K562 (cell line): ENCODE measurements around the gene CAV1. TPM values are rescaled to one million over a fixed set of nuclear protein-coding genes. Genes with fewer than 3 reads are reported as not detected.
A peak's percentile ranks its signal among the peaks of the same experiment; 100 is the strongest.

Experiments
- CBFA2T2 ChIP-seq: fragments of 450-650 bp; conservative IDR thresholded peaks from 2 replicates; pipeline ENCODE4 v1.6.1; 2017; ENCODE audit warnings: mild to moderate bottlenecking
- CBFA2T3 ChIP-seq: fragments of 450-650 bp; IDR thresholded peaks from 2 replicates; pipeline ENCODE4 v1.6.1; 2017
- CCNT2 ChIP-seq: IDR thresholded peaks from 2 replicates; pipeline ENCODE4 v1.6.1; 2011; ENCODE audit warnings: borderline replicate concordance, low read depth, mild to moderate bottlenecking, moderate library complexity, mixed read lengths, low read length; ENCODE audit not compliant: insufficient read length; ENCODE audit errors: extremely low read depth
- CEBPB ChIP-seq: fragments of 450-650 bp; IDR thresholded peaks from 2 replicates; pipeline ENCODE4 v1.6.1; 2016; ENCODE audit warnings: missing genetic modification characterization, missing compliant biosample characterization
- FOSL1 ChIP-seq: fragments of 200-800 bp; sonication (Bioruptor generic); conservative IDR thresholded peaks from 2 replicates; pipeline ENCODE4 v1.6.1; 2016; ENCODE audit warnings: missing genetic modification characterization, missing compliant biosample characterization
- FOXA3 ChIP-seq, 2 experiments: fragments of 450-650 bp in 1 of 2; sonication (generic) in 1 of 2; formaldehyde crosslinking; IDR thresholded peaks in 1 of 2; conservative IDR thresholded peaks in 1 of 2; 2 replicates each; pipeline versions ENCODE4 v1.4.0 to v1.8.0; 2020 to 2022; ENCODE audit warnings: mild to moderate bottlenecking in 2 of 2, missing genetic modification reagents in 1 of 2
- HNRNPK ChIP-seq: fragments of 200-400 bp; formaldehyde crosslinking; IDR thresholded peaks from one replicate; pipeline ENCODE4 v1.6.1; 2018; ENCODE audit warnings: mild to moderate bottlenecking, low read depth, low read length; ENCODE audit not compliant: poor library complexity, severe bottlenecking
- JUNB ChIP-seq: fragments of 450-650 bp; formaldehyde crosslinking; conservative IDR thresholded peaks from 2 replicates; pipeline ENCODE4 v1.4.0; 2020; ENCODE audit warnings: mild to moderate bottlenecking
- JUND ChIP-seq, 2 experiments: IDR thresholded peaks; 2 replicates in 1 of 2; 3 replicates in 1 of 2; pipeline ENCODE4 v1.6.1; 2011; ENCODE audit warnings: borderline replicate concordance in 2 of 2, low read depth in 2 of 2, low read length in 2 of 2, improper control_type of control experiment in 1 of 2, missing biosample characterization in 1 of 2, missing genetic modification characterization in 1 of 2, missing genetic modification reagents in 1 of 2
- KDM1A ChIP-seq, 2 experiments: fragments of 450-650 bp; IDR thresholded peaks; 2 replicates each; pipeline ENCODE4 v1.6.1; 2016; ENCODE audit warnings: mild to moderate bottlenecking in 2 of 2
- MEIS2 ChIP-seq: fragments of 450-650 bp; IDR thresholded peaks from 2 replicates; pipeline ENCODE4 v1.6.1; 2014; ENCODE audit warnings: mild to moderate bottlenecking; ENCODE audit not compliant: partially characterized antibody
- MLLT1 ChIP-seq, 2 experiments: fragments of 450-650 bp; IDR thresholded peaks; 2 replicates each; pipeline ENCODE4 v1.6.1; 2016
- NR2F6 ChIP-seq: fragments of 450-650 bp; formaldehyde crosslinking; IDR thresholded peaks from 2 replicates; pipeline ENCODE4 v1.4.0; 2020; ENCODE audit warnings: mild to moderate bottlenecking
- PBX2 ChIP-seq, 2 experiments: IDR thresholded peaks in 1 of 2; conservative IDR thresholded peaks in 1 of 2; 2 replicates each; pipeline ENCODE4 v1.6.1; 2016; ENCODE audit warnings: low read depth in 2 of 2, mild to moderate bottlenecking in 1 of 2, missing compliant biosample characterization in 1 of 2, missing genetic modification characterization in 1 of 2, moderate library complexity in 1 of 2
- PML ChIP-seq: IDR thresholded peaks from 2 replicates; pipeline ENCODE4 v1.6.1; 2012; ENCODE audit warnings: low read length, inconsistent platforms
- STAG1 ChIP-seq: sonication (generic); formaldehyde crosslinking; IDR thresholded peaks from 2 replicates; pipeline ENCODE4 v1.5.0; 2020; ENCODE audit warnings: missing genetic modification reagents, borderline replicate concordance
- TAF9B ChIP-seq: fragments of 450-650 bp; IDR thresholded peaks from 2 replicates; pipeline ENCODE4 v1.6.1; 2018; ENCODE audit warnings: mild to moderate bottlenecking; ENCODE audit not compliant: partially characterized antibody
- TAL1 ChIP-seq: fragments of 450-650 bp; IDR thresholded peaks from 2 replicates; pipeline ENCODE4 v1.6.1; 2016; ENCODE audit warnings: mild to moderate bottlenecking
- TEAD4 ChIP-seq, 2 experiments: sonication (generic) in 1 of 2; formaldehyde crosslinking in 1 of 2; IDR thresholded peaks; 2 replicates each; pipeline versions ENCODE4 v1.6.1 to v1.8.0; 2012 to 2022; ENCODE audit warnings: borderline replicate concordance in 1 of 2, inconsistent platforms in 1 of 2, low read length in 1 of 2, mild to moderate bottlenecking in 1 of 2, missing genetic modification reagents in 1 of 2
- VEZF1 ChIP-seq: fragments of 200-800 bp; sonication (Bioruptor generic); IDR thresholded peaks from 2 replicates; pipeline ENCODE4 v1.6.1; 2017; ENCODE audit warnings: missing genetic modification characterization, missing compliant biosample characterization
- ZFX ChIP-seq: sonication (generic); formaldehyde crosslinking; IDR thresholded peaks from 2 replicates; pipeline ENCODE4 v1.8.0; 2022; ENCODE audit warnings: mild to moderate bottlenecking, missing genetic modification reagents, moderate library complexity
- ZNF217 ChIP-seq: sonication (generic); formaldehyde crosslinking; IDR thresholded peaks from 2 replicates; pipeline ENCODE4 v1.8.0; 2022; ENCODE audit warnings: mild to moderate bottlenecking, missing genetic modification reagents
- ZNF274 ChIP-seq: IDR thresholded peaks from 2 replicates; pipeline ENCODE4 v1.6.1; 2011; ENCODE audit warnings: low read depth, mild to moderate bottlenecking, low read length, moderate library complexity, borderline replicate concordance
- polyA plus RNA-seq, 8 experiments: library from polyadenylated mRNA; depleted of rRNA in 4 of 8; stranded (reverse) in 5 of 8; unstranded in 3 of 8; fragments of >200 nt; fragmentation: Nextera tagmentation in 2 of 8; fragmentation: Illumina TruSeq in 1 of 8; extraction: Ambion mirVana in 2 of 8; extraction: Trizol in 1 of 8; gene quantifications; 2 replicates each; pipeline versions ENCODE4 v1.2.1 to v1.2.3, GENCODE V29; 2011 to 2014; ENCODE audit warnings: inconsistent platforms in 1 of 8, missing spikeins in 1 of 8
- total RNA-seq, 7 experiments: library from RNA; depleted of rRNA in 6 of 7; stranded (reverse); fragments of >200 nt in 6 of 7; fragmentation: Illumina TruSeq in 2 of 7; extraction: Trizol in 2 of 7; gene quantifications; 2 replicates each; pipeline versions ENCODE4 v1.2.1 to v1.2.3, GENCODE V29; 2011 to 2021; ENCODE audit warnings: low replicate concordance in 1 of 7

Gene CAV1
- total and polyA plus RNA-seq, 9 of the 15 experiments (the other 6 are each of a cell fraction or from before 2014, with no cell fraction given): 0.08 to 1.5 (median 0.63) TPM

GRCh38 chr7:116610210-116610609 lies 85.4 kb downstream of the CAV1 start (continued):
- TF ChIP-seq MLLT1 (IDR thresholded peaks at IDR 0.05) (peak in 1 of 2 experiments; percentile 65; a peak in 1 of 4 replicates), HNRNPK (no peak), PBX2 (CRISPR knock-in tag; IDR thresholded peaks at IDR 0.05; ENCODE audit: low read depth) (no peak), PBX2 (tag; conservative IDR thresholded peaks at IDR 0.05; ENCODE audit: low read depth) (peak; percentile 12; the same call in 1 of the 2 replicates), ZNF217 (CRISPR knock-in tag) (no peak), MEIS2 (peak; percentile 34), FOXA3 (CRISPR knock-in tag; conservative IDR thresholded peaks at IDR 0.05 in 1 of 2, IDR thresholded peaks at IDR 0.05 in 1 of 2) (0 out of 4 replicates have a peak, but pooled peaks of 1 of the 2 experiments have one; percentile 3), TEAD4 (IDR thresholded peaks at IDR 0.05; ENCODE audit: low read length) (peak; percentile 84), TEAD4 (CRISPR knock-in tag; IDR thresholded peaks at IDR 0.05; ENCODE audit: borderline replicate concordance) (no peak), TAL1 (peak; percentile 54), PML (peak; percentile 63; the same call in 1 of the 2 replicates), ZNF274 (no peak), NR2F6 (peak; percentile 86), CBFA2T3 (peak; percentile 65), CCNT2 (peak; percentile 30), STAG1 (CRISPR knock-in tag) (no peak), JUND (IDR thresholded peaks at IDR 0.05; ENCODE audit: borderline replicate concordance, low read depth, low read length) (peak; percentile 86), JUND (tag; IDR thresholded peaks at IDR 0.05; ENCODE audit: borderline replicate concordance, low read depth, low read length) (peak; percentile 87; the same call in 2 of the 3 replicates), FOSL1 (tag) (peak; percentile 99), VEZF1 (CRISPR knock-in tag) (peak; percentile 36; the same call in 1 of the 2 replicates), CEBPB (tag) (peak; percentile 73), ZFX (CRISPR knock-in tag) (no peak), KDM1A (IDR thresholded peaks at IDR 0.05) (peak; percentile 86 to 89), JUNB (0 out of 2 replicates have a peak, but pooled peaks have one; percentile 22), CBFA2T2 (0 out of 2 replicates have a peak, but pooled peaks have one; percentile 31), TAF9B (no peak)
